ENCODE measurements around the gene TMEM170B.
A peak's percentile ranks its signal among the peaks of the same experiment; 100 is the strongest.

The TMEM170B gene

DNA sequence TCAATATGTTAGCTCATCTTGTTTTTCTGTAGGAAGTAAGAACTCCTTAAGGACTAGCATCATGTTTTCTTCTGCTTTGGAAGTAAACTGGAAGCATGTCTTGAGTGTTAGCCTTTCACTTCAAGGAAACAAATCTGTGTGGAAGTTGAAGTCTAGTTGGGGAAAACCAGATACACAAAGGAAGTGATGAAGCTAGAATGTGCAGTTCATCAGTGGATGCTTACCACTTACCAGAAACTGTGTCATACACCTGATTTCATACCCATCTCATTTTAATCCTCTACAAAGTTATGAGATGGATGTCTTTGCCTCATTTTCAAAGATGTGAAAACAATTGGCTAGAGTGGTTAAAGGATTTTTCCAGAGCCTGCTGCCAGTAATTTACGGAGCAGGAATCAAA, 75.8 kb downstream of the TMEM170B start:
- TF ChIP-seq, protein P1, sequence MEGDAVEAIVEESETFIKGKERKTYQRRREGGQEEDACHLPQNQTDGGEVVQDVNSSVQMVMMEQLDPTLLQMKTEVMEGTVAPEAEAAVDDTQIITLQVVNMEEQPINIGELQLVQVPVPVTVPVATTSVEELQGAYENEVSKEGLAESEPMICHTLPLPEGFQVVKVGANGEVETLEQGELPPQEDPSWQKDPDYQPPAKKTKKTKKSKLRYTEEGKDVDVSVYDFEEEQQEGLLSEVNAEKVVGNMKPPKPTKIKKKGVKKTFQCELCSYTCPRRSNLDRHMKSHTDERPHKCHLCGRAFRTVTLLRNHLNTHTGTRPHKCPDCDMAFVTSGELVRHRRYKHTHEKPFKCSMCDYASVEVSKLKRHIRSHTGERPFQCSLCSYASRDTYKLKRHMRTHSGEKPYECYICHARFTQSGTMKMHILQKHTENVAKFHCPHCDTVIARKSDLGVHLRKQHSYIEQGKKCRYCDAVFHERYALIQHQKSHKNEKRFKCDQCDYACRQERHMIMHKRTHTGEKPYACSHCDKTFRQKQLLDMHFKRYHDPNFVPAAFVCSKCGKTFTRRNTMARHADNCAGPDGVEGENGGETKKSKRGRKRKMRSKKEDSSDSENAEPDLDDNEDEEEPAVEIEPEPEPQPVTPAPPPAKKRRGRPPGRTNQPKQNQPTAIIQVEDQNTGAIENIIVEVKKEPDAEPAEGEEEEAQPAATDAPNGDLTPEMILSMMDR (IDR thresholded peaks at IDR 0.05; ENCODE audit: control insufficient read depth, extremely low read depth, insufficient read depth), result no peak
- no peak for DNase-seq (ENCODE audit: low read depth)
- H3K4me3 ChIP-seq (ENCODE audit: low read depth, low read length), result no peak overlapping the region

DNA sequence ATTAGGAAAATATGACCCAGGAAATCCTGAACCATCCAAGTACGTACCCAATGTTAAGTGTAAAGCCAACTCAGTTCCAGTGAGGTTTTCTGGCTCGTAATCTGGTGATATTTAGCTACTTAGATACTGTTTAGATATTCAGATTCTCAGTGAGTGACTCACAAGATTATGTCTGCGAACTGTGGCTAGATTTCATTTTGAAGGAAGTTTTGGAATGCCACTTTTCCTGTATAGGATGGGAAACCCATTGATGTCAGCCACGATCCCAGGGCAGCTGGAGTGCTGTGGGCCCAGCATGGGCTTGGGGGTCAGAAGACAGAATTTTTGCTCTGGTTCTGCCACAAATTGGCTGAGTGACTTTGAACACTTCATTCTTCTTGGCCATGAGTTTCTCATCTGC, 76.3 kb downstream of the TMEM170B start:
- DNase-seq (ENCODE audit: low read depth), result no peak
- TF ChIP-seq, protein P1 (IDR thresholded peaks at IDR 0.05; ENCODE audit: control insufficient read depth, extremely low read depth, insufficient read depth), result no peak

DNA sequence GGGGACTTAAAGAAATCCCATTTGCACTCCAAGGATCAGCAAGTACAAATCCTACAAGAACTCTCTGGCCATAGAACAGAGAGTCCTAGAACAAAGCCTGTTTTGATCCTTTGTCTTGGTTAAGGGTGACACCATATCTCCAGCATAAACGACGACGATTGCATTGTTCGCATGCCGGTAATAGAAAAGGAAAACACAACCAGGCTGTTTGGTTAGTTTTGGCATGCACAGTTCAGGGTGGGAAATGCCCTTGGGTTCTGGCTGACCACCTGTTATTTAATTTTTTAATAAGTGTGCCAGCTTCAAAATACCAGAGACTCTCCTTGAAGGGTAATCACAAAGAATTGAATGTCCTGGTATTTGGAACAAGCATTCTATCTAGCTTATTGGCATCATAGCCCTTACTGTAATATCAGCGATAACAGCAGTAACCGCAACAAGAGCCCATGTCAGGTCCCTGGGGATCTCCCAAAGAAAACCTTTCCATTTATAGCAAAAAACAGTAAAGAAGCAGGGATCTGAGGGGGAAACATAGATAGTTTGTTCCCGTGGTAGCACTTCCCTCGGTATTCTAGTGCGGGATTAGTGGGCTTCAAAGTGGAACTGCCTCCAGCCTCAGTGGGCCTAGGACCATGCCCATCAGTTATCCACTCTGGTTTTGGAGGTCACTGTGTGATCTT, 77.1 kb downstream of the TMEM170B start:
- no peak overlapping the region for H3K4me3 ChIP-seq (ENCODE audit: low read depth, low read length)
- DNase-seq (ENCODE audit: low read depth), result no peak
- TF ChIP-seq, protein P1 (IDR thresholded peaks at IDR 0.05; ENCODE audit: control insufficient read depth, extremely low read depth, insufficient read depth), result no peak

More for the DNA sequence above, 76.3 kb downstream of the TMEM170B start:
- H3K4me3 ChIP-seq (ENCODE audit: low read depth, low read length), result no peak overlapping the region

DNA sequence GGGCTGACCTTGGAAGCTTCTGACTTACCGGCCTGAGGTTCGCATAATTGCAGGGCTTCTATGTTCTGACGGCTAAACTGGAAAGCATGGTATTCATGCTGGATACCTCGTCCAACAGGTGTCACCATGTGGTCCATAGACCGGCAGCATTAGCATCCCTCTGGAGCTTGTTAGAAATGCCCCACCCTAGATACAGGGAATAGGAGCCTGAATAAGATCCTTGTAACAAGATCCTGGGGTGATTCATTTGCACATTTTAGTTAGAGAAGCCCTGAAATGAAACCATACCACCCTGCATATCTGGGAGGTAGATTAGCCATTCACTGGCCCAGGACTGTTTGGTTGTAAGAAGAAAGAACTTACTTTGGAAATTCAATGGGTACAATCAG, 77.7 kb downstream of the TMEM170B start:
- TF ChIP-seq, protein P1 (IDR thresholded peaks at IDR 0.05; ENCODE audit: control insufficient read depth, extremely low read depth, insufficient read depth), result no peak
- no peak overlapping the region for H3K4me3 ChIP-seq (ENCODE audit: low read depth, low read length)
- no peak for DNase-seq (ENCODE audit: low read depth)

DNA sequence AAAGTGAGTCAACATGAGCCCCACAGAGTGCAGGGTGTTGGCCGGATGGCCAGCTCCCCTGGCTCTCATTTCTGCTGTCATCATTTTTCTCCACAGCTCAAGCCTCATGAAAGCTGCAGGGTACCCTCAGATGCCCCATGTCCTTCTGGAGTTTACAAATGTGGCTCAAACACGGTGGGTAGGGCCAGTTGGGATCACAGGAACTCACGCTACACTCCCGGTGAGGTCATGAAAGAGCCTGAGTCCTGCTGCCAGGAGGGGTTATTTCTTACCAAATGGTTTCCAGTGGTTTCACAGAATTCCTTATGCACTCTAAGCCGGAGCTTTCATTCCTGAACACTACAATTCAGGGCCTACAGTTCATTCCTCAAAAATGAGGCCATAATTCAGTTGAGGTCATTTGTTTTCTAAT, 78.7 kb downstream of the TMEM170B start:
- DNase-seq (ENCODE audit: low read depth), result no peak
- TF ChIP-seq, protein P1 (IDR thresholded peaks at IDR 0.05; ENCODE audit: control insufficient read depth, extremely low read depth, insufficient read depth), result no peak
- no peak overlapping the region for H3K4me3 ChIP-seq (ENCODE audit: low read depth, low read length)

DNA sequence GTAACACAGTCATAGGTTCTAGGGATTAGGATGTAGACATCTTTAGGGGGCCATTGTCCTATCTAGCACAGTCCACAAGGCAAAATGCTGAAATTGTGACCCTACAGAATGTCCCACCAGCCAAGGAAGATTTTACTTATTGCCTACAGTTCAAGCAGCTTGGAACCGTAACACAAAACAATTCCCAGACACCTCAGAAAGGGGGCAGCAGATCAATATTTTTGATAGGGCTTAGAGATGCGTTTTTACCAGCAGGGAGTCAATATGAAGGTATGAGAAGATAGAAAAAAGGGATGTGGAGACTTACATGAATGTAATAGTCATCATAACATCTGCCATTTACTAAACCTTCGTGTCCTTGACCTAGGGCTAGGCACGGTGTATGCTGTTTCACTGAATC, 81.0 kb downstream of the TMEM170B start:
- DNase-seq (ENCODE audit: low read depth), result no peak
- no peak overlapping the region for H3K4me3 ChIP-seq (ENCODE audit: low read depth, low read length)
- TF ChIP-seq, protein P1 (IDR thresholded peaks at IDR 0.05; ENCODE audit: control insufficient read depth, extremely low read depth, insufficient read depth), result peak; percentile 56

DNA sequence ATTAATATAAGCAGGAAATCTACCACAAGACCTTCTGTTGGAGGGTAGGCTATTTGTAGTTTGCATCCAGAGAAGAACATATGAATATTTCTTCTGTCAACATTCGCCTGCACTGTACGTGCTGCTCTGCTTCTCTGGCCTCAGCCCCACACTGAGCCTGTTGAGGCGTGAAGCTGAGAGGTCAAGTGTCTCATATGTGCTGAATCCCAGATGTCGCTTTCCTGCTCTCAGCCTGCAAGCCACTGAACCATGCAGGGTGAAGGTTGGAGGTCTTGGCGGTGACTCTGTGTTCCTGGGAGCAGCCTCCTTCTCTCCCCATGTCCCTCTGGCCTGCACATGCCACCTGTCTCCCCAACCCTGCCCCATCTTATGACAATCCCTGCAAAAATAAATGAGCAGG, 83.6 kb downstream of the TMEM170B start:
- no peak overlapping the region for H3K4me3 ChIP-seq (ENCODE audit: low read depth, low read length)
- TF ChIP-seq, protein P1 (IDR thresholded peaks at IDR 0.05; ENCODE audit: control insufficient read depth, extremely low read depth, insufficient read depth), result no peak
- DNase-seq (ENCODE audit: low read depth), result no peak
